ENCODE results near the gene ARVCF.

GRCh38 chr22:20002128-20002527 lies 14.5 kb downstream of the ARVCF start:
- TF ChIP-seq CTCF (IDR thresholded peaks at IDR 0.05) (no peak), EZH2 (IDR thresholded peaks at IDR 0.05; ENCODE audit: borderline replicate concordance, insufficient read depth, low read depth, low read length, poor library complexity, severe bottlenecking) (no peak)

All from B cell (primary cell).